ENCODE data around the gene RNF215.

DNA sequence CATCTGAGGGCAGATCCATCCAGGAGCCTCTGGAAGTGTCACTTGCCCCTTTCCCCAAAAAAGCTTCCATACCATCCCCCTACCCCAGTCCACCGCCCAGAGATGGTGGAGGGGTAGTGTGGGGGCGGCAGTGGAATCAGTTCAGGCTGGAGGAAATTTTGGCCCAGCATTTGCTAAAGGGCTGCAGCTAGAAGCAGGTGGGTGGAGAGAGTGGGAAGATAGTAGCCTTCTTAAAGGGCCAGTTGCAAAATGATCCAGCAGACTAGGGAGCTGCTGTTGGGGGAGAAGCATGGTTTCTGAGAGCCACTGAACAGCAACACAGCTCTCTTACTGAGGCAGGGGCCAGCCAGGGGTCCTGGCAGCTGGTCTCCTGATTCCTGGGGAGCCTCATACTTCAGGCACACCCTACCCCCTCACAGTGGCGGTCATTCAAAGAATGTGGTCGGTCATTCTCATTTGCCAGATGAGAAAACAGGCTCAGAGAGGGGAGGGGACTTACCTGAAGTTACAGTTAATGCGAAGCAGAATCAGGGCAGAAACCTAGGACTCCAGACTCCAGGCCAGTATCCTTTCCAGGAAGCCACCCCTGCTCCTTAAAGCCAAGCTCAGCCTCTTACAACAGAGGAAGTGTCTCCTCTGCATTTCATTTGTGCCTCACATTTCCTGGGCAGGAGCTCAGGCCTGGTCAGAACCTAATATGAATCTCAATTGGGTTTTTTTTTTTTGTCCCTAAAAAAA lies 15.0 kb upstream of the RNF215 start:
- no peak for TF ChIP-seq SP1 (IDR thresholded peaks at IDR 0.05)
- TF ChIP-seq L3MBTL2 (conservative IDR thresholded peaks at IDR 0.05), result no peak

Measured in HEK293T (cell line).